Measurements from ENCODE around the gene TINAGL1. TPM values are rescaled to one million over a fixed set of nuclear protein-coding genes. Genes with fewer than 3 reads are reported as not detected.

The TINAGL1 gene
- 10 to 100 TPM; 34.3 to 46.8 (median 39.5) TPM for polyA plus RNA-seq (ENCODE audit: insufficient read length in 3 of 3)

GRCh38 chr1:31576201-31576669, at the start of gene TINAGL1:
Gene TINAGL1 (plus strand): TSS chr1:31576515. CDS start chr1:31577149, 634 bp downstream.
- DNase-seq (ENCODE audit: low read depth in 3 of 3, low spot score in 2 of 3) = no peak

- no peak for DNase-seq (ENCODE audit: low read depth in 3 of 3, low spot score in 2 of 3)
Observed at GRCh38 chr1:31529999-31530684, 46.2 kb upstream of the TINAGL1 start.

- DNase-seq (ENCODE audit: low read depth in 3 of 3, low spot score in 2 of 3) = no peak
Observed at GRCh38 chr1:31531177-31531999, 44.9 kb upstream of the TINAGL1 start.

- DNase-seq (ENCODE audit: low read depth in 3 of 3, low spot score in 2 of 3) = no peak
Observed at GRCh38 chr1:31532173-31532572, 44.1 kb upstream of the TINAGL1 start.

GRCh38 chr1:31535561-31535960, 40.8 kb upstream of the TINAGL1 start:
- DNase-seq (ENCODE audit: low read depth in 3 of 3, low spot score in 2 of 3) = no peak

- no peak for DNase-seq (ENCODE audit: low read depth in 3 of 3, low spot score in 2 of 3)
Observed at GRCh38 chr1:31539329-31539728, 37.0 kb upstream of the TINAGL1 start.

GRCh38 chr1:31541194-31541593, 35.1 kb upstream of the TINAGL1 start:
- no peak for DNase-seq (ENCODE audit: low read depth in 3 of 3, low spot score in 2 of 3)

GRCh38 chr1:31545927-31546540, 30.3 kb upstream of the TINAGL1 start:
- no peak for DNase-seq (ENCODE audit: low read depth in 3 of 3, low spot score in 2 of 3)

- DNase-seq (ENCODE audit: low read depth in 3 of 3, low spot score in 2 of 3) = no peak
Observed at GRCh38 chr1:31548534-31548906, 27.8 kb upstream of the TINAGL1 start.

GRCh38 chr1:31548907-31549808, 27.2 kb upstream of the TINAGL1 start:
- peak; percentile 73 to 89 (median 87) for DNase-seq (ENCODE audit: low read depth in 3 of 3, low spot score in 2 of 3)

GRCh38 chr1:31549809-31550620, 26.3 kb upstream of the TINAGL1 start:
- DNase-seq (ENCODE audit: low read depth in 3 of 3, low spot score in 2 of 3) = no peak

GRCh38 chr1:31551208-31551607, 25.1 kb upstream of the TINAGL1 start:
- no peak for DNase-seq (ENCODE audit: low read depth in 3 of 3, low spot score in 2 of 3)

GRCh38 chr1:31552489-31552888, 23.8 kb upstream of the TINAGL1 start:
- DNase-seq (ENCODE audit: low read depth in 3 of 3, low spot score in 2 of 3) = no peak

- DNase-seq (ENCODE audit: low read depth in 3 of 3, low spot score in 2 of 3) = no peak
Observed at GRCh38 chr1:31556481-31557006, 19.8 kb upstream of the TINAGL1 start.

GRCh38 chr1:31559715-31560114, 16.6 kb upstream of the TINAGL1 start:
- no peak for DNase-seq (ENCODE audit: low read depth in 3 of 3, low spot score in 2 of 3)

GRCh38 chr1:31560394-31560793, 15.9 kb upstream of the TINAGL1 start:
- DNase-seq (ENCODE audit: low read depth in 3 of 3, low spot score in 2 of 3) = no peak

- DNase-seq (ENCODE audit: low read depth in 3 of 3, low spot score in 2 of 3) = no peak
Observed at GRCh38 chr1:31562707-31563360, 13.5 kb upstream of the TINAGL1 start.

- DNase-seq (ENCODE audit: low read depth in 3 of 3, low spot score in 2 of 3) = no peak
Observed at GRCh38 chr1:31564606-31564989, 11.7 kb upstream of the TINAGL1 start.

Data from right renal cortex interstitium (tissue), 3 donors.